PC-3 (cell line): ENCODE measurements around the gene SAFB2. TPM values are rescaled to one million over a fixed set of nuclear protein-coding genes. Genes with fewer than 3 reads are reported as not detected.

ENCODE experiments used
- ATAC-seq: fragments of 200-7000 bp; cut with Tn5 transposase; 2 replicates; pipeline ENCODE4 v1.9.1; 2020; ENCODE audit warnings: mild to moderate bottlenecking, moderate library complexity
- BruUV-seq: library from RNA; stranded (reverse); fragments of 400-500 nt; replicated peaks from 2 replicates; lab custom pipeline; 2021; lab: Mats Ljungman, UMichigan
- CTCF ChIA-PET: fragments of 300-600 bp; sonication (Branson Sonifier 250); formaldehyde crosslinking; loops from one replicate; lab custom pipeline; 2022; ENCODE audit warnings: antibody characterized with exemption; lab: Charles Lee
- POLR2A ChIA-PET: fragments of 300-600 bp; sonication (Branson Sonifier 250); formaldehyde crosslinking; loops from one replicate; lab custom pipeline; 2022; ENCODE audit warnings: antibody characterized with exemption; ENCODE audit not compliant: unreplicated experiment; lab: Charles Lee
- DNase-seq: peaks from one replicate; pipeline ENCODE4 v3.0.0-alpha.2; 2015
- H2AFZ ChIP-seq: fragments of 300-600 bp; sonication (generic); 2 replicates; pipeline ENCODE4 v1.6.0; 2016; ENCODE audit warnings: antibody characterized with exemption, low read length
- H3F3A ChIP-seq: fragments of 300-600 bp; sonication (generic); one replicate; pipeline ENCODE4 v1.6.0; 2017; ENCODE audit warnings: antibody characterized with exemption, low read length, control low read depth, mild to moderate bottlenecking; ENCODE audit not compliant: unreplicated experiment
- H3K27ac ChIP-seq: fragments of 300-600 bp; sonication (generic); 2 replicates; pipeline ENCODE4 v1.5.1; 2016; ENCODE audit warnings: mild to moderate bottlenecking, low read length
- H3K27me3 ChIP-seq: fragments of 300-600 bp; sonication (generic); 2 replicates; pipeline ENCODE4 v1.6.1; 2016; ENCODE audit warnings: low read length, mixed read lengths
- H3K36me3 ChIP-seq: fragments of 300-600 bp; sonication (generic); 2 replicates; pipeline ENCODE4 v1.6.1; 2016; ENCODE audit warnings: low read depth, mixed run types, low read length, mixed read lengths
- H3K4me1 ChIP-seq: fragments of 300-600 bp; sonication (generic); 2 replicates; pipeline ENCODE4 v1.5.1; 2016; ENCODE audit warnings: low read length; ENCODE audit not compliant: insufficient read depth
- H3K4me2 ChIP-seq: fragments of 300-600 bp; sonication (generic); 2 replicates; pipeline ENCODE4 v1.6.0; 2016; ENCODE audit warnings: low read length
- H3K4me3 ChIP-seq: fragments of 300-600 bp; sonication (generic); 2 replicates; pipeline ENCODE4 v1.5.1; 2016; ENCODE audit warnings: mild to moderate bottlenecking, low read length, mixed read lengths
- H3K79me2 ChIP-seq: fragments of 300-600 bp; sonication (generic); 2 replicates; pipeline ENCODE4 v1.6.1; 2017; ENCODE audit warnings: low read length, mixed read lengths
- H3K9ac ChIP-seq: fragments of 300-600 bp; sonication (generic); 2 replicates; pipeline ENCODE4 v1.6.0; 2016; ENCODE audit warnings: mild to moderate bottlenecking, low read length
- H3K9me2 ChIP-seq: fragments of 300-600 bp; sonication (generic); replicated peaks from 2 replicates; pipeline ENCODE4 v1.6.1; 2016; ENCODE audit warnings: mixed run types, low read length, mixed read lengths
- H3K9me3 ChIP-seq: fragments of 300-600 bp; sonication (generic); 2 replicates; pipeline ENCODE4 v1.6.1; 2016; ENCODE audit warnings: low read length, mixed read lengths
- H4K20me1 ChIP-seq: fragments of 300-600 bp; sonication (generic); 2 replicates; pipeline ENCODE4 v1.6.1; 2016; ENCODE audit warnings: low read length, mixed read lengths
- EZH2 ChIP-seq: fragments of 300-600 bp; sonication (generic); IDR thresholded peaks from one replicate; pipeline ENCODE4 v1.6.1; 2017; ENCODE audit warnings: antibody characterized with exemption, mild to moderate bottlenecking, low read length; ENCODE audit not compliant: unreplicated experiment
- EZH2phosphoT487 ChIP-seq: fragments of 300-600 bp; sonication (generic); IDR thresholded peaks from 2 replicates; pipeline ENCODE4 v1.6.1; 2018; ENCODE audit warnings: mild to moderate bottlenecking, antibody characterized with exemption, low read length, borderline replicate concordance
- intact Hi-C: fragments of 100-400 bp; cut with micrococcal nuclease; formaldehyde crosslinking; loops from 2 replicates; pipeline ENCODE4 v1.9.0; 2023
- total RNA-seq: library from RNA; depleted of rRNA; stranded (reverse); fragments of >200 nt; gene quantifications from 2 replicates; pipeline ENCODE4 v1.2.3, GENCODE V29; 2014
- TF ChIP-seq, protein P1 (sequence below): fragments of 300-600 bp; sonication (generic); conservative IDR thresholded peaks from 2 replicates; pipeline ENCODE4 v1.5.1; 2017; ENCODE audit warnings: antibody characterized with exemption, low read depth, mild to moderate bottlenecking, low read length

SAFB2 gene
- total RNA-seq, 1 experiment from 2014 or later: 77.5 TPM

DNA sequence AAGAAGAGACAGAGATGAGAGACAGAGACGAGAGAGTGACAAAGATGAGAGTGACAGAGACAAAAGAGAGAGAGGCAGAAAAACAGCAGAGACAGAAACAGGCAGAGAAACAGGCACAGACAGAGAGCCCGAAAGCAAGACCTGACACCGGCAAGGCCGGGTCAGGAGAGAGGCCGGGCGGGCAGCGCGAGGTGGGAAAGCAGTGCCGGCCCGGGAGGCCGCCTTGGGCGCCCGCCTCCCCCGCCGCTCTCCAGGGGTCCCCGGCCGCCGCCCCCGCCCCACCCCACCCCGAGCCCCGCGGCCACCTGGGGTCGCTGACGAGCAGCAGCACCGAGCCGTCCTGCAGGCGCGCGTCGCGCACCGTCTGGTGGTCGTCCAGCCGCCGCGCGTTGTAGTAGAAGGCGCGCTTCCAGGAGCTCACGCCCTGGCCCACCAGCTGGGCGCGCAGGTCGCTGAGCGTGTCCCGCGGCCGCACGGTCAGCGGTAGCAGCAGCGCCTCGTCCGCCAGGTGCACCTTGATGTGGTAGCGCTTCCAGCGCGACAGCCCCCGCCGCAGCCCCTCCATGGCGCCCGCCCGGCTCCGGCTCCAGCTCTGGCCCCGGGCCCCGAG, 55.1 kb downstream of the SAFB2 start, which contains the start of gene TINCR:
TINCR (minus strand) TSS at position 594 of the 610 bp plus-strand sequence.
- TF ChIP-seq, protein P1, sequence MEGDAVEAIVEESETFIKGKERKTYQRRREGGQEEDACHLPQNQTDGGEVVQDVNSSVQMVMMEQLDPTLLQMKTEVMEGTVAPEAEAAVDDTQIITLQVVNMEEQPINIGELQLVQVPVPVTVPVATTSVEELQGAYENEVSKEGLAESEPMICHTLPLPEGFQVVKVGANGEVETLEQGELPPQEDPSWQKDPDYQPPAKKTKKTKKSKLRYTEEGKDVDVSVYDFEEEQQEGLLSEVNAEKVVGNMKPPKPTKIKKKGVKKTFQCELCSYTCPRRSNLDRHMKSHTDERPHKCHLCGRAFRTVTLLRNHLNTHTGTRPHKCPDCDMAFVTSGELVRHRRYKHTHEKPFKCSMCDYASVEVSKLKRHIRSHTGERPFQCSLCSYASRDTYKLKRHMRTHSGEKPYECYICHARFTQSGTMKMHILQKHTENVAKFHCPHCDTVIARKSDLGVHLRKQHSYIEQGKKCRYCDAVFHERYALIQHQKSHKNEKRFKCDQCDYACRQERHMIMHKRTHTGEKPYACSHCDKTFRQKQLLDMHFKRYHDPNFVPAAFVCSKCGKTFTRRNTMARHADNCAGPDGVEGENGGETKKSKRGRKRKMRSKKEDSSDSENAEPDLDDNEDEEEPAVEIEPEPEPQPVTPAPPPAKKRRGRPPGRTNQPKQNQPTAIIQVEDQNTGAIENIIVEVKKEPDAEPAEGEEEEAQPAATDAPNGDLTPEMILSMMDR: no peak
- TF ChIP-seq EZH2phosphoT487 (no peak), EZH2 (no peak)
- CTCF ChIA-PET: no interaction called here
- no peak within 1 kb of the TSS for H2AFZ ChIP-seq

DNA sequence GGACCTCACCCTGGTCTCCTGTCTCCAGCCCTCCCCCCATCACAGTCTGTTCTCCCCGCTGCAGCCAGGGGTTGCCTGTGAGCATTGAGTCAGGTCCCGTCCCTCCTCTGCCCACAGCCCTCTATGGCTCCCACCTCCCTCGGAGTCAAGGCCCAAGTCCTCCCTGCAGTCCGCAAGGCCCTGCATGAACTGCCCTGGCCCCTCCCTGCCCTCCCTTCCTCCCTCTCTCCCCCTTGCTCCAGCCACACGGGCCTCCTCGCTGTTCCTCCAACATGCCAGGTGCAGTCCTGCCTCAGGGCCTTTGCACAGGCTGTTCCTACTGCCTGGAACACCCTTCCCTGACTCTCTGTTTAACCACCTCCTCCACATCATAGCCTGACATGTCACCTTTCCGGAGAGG, 57.6 kb downstream of the SAFB2 start:
- Histone ChIP-seq H3F3A (no peaks in the 10 kb centered on the region), H4K20me1 (no peaks in the 10 kb centered on the region), H3K79me2 (no peaks in the 10 kb centered on the region), H3K4me1 (no peaks in the 10 kb centered on the region), H2AFZ (no peak overlapping the region), H3K9me3 (no peaks in the 10 kb centered on the region), H3K4me2 (no peak overlapping the region), H3K27ac (no peak overlapping the region), H3K4me3 (no peak overlapping the region), H3K36me3 (no peaks in the 10 kb centered on the region), H3K27me3 (peaks cover 21% of the 10 kb centered on the region), H3K9ac (no peak overlapping the region), H3K9me2 (no peaks in the 10 kb centered on the region)
- BruUV-seq: no TSS peak
- TF ChIP-seq, protein P1: no peak
- no peak for TF ChIP-seq EZH2
- TF ChIP-seq EZH2phosphoT487: no peak
- ChIA-PET POLR2A (no interaction called here), CTCF (interaction anchor here (0.6 kb wide), 1 partner anchor 17 kb away, joined by 3 read pairs; no protein-coding TSS in a partner anchor)
- ATAC-seq (no peak), DNase-seq (no peak)
- intact Hi-C loops: no loop called here

More for the DNA sequence above, 55.1 kb downstream of the SAFB2 start, which contains the start of gene TINCR:
- no peaks in the 10 kb centered on the region for H3K79me2 ChIP-seq
- peak within 1 kb of the TSS; percentile 38; the same call in 1 of the 2 replicates for H3K4me3 ChIP-seq
- no peak within 1 kb of the TSS for H3K9ac ChIP-seq
- peaks cover 3% of the 10 kb centered on the region for H3K4me1 ChIP-seq
- no peaks in the 10 kb centered on the region for H3K36me3 ChIP-seq
- POLR2A ChIA-PET: no interaction called here
- H3K9me3 ChIP-seq: no peaks in the 10 kb centered on the region
- H3K9me2 ChIP-seq: no peaks in the 10 kb centered on the region
- ATAC-seq: peak; percentile 32
- DNase-seq: no peak
- 0 out of 2 replicates have a peak within 1 kb of the TSS, but pooled peaks have one; percentile 41 for H3K4me2 ChIP-seq
- H3K27me3 ChIP-seq: peaks cover 21% of the 10 kb centered on the region
- no TSS peak for BruUV-seq
- H4K20me1 ChIP-seq: no peaks in the 10 kb centered on the region
- no peaks in the 10 kb centered on the region for H3F3A ChIP-seq
- no peak within 1 kb of the TSS for H3K27ac ChIP-seq
- intact Hi-C loops: no loop called here

DNA sequence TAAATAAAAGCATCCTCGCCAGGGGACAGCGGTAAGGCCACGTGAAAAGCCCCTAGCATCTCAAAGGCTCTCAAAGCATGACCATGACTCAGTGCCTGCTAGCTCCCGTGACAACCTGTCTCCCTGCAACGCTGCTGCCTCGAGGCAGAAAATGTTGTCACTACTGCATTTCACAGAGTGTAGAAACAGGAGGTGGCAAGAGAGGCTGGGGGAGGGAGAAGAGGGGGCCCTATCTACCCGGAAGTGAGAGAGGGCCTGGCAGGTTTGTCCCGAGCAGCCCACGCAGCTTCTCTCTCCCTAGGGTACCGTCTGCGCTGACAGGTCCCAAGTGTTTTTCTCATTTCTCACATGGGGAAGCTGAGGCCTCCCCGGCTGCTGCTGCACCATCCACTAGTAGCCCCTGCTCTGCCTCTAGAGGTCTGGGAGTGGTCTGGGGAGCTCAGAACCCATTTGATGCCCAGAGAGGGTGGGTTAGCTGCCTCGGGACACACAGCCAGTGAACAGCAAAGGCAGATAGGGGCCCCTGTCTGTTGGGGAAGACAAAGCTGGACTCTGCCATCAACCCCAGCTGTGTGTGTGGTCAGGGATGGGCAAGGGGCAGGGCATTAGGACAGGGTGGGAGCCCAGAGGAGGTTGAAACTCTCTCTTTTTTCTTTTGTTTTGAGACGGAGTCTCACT, 58.5 kb downstream of the SAFB2 start:
- Histone ChIP-seq H3K36me3 (no peaks in the 10 kb centered on the region), H3K27ac (no peak overlapping the region), H3K4me1 (no peaks in the 10 kb centered on the region), H3K79me2 (no peaks in the 10 kb centered on the region), H3K9ac (no peak overlapping the region), H3K27me3 (peaks cover 21% of the 10 kb centered on the region), H3F3A (no peaks in the 10 kb centered on the region), H3K4me3 (no peak overlapping the region), H3K4me2 (no peak overlapping the region), H3K9me2 (no peaks in the 10 kb centered on the region), H3K9me3 (no peaks in the 10 kb centered on the region), H4K20me1 (no peaks in the 10 kb centered on the region), H2AFZ (no peak overlapping the region)
- POLR2A ChIA-PET: no interaction called here
- TF ChIP-seq EZH2 (no peak), EZH2phosphoT487 (no peak)
- TF ChIP-seq, protein P1: no peak
- BruUV-seq: no TSS peak
- intact Hi-C loops: no loop called here
- CTCF ChIA-PET: no interaction called here
- ATAC-seq (peak; percentile 39; the same call in 1 of the 2 replicates), DNase-seq (peak; percentile 58)
